Measurements from ENCODE around the gene FLVCR2. TPM values are rescaled to one million over a fixed set of nuclear protein-coding genes. Genes with fewer than 3 reads are reported as not detected.

The FLVCR2 gene
- total RNA-seq, 2 donors from 2014 or later: under 0.01 to 1.3 TPM

GRCh38 chr14:75570797-75571196 is 7.6 kb upstream of the FLVCR2 start:
- whole genome bisulfite sequencing, 2 donors: 29 to 30% methylated on average over 2 of the region's 2 CpGs
- Histone ChIP-seq H3K9me3 (no peaks in the 10 kb centered on the region), H3K4me1 (no peaks in the 10 kb centered on the region), H3K4me3 (no peak overlapping the region), H3K27me3 (no peaks in the 10 kb centered on the region), H3K36me3 (replicated peaks in 1 of 2; ENCODE audit: insufficient read depth in 1 of 2, low read depth in 2 of 2) (no peaks in the 10 kb centered on the region), H3K27ac (no peak overlapping the region)
- intact Hi-C loops (cut with DNase I): loop anchor here (10.0 kb wide), 1 partner anchor 404 kb away; no protein-coding TSS in a partner anchor
- TF ChIP-seq CTCF (IDR thresholded peaks at IDR 0.05) (no peak), POLR2A (IDR thresholded peaks at IDR 0.05) (no peak)
- ATAC-seq (no peak), DNase-seq (no peak)

GRCh38 chr14:75572104-75572503 is 6.3 kb upstream of the FLVCR2 start:
- H3K27ac ChIP-seq: no peak overlapping the region
- intact Hi-C loops (cut with DNase I): loop anchor here (10.0 kb wide), 1 partner anchor 403 kb away; no protein-coding TSS in a partner anchor
- WGBS, 2 donors: 62 to 63% methylated on average over 6 of the region's 6 CpGs
- H3K27me3 ChIP-seq: no peaks in the 10 kb centered on the region
- no peaks in the 10 kb centered on the region for H3K4me1 ChIP-seq
- H3K36me3 ChIP-seq (replicated peaks in 1 of 2; ENCODE audit: insufficient read depth in 1 of 2, low read depth in 2 of 2): no peaks in the 10 kb centered on the region
- ATAC-seq: no peak
- no peak overlapping the region for H3K4me3 ChIP-seq
- TF ChIP-seq CTCF (IDR thresholded peaks at IDR 0.05) (no peak), POLR2A (IDR thresholded peaks at IDR 0.05) (no peak)
- DNase-seq: no peak
- H3K9me3 ChIP-seq: no peaks in the 10 kb centered on the region

- DNase-seq (no peak), ATAC-seq (no peak)
- H3K4me1 ChIP-seq: peaks cover 18% of the 10 kb centered on the region
- no peaks in the 10 kb centered on the region for H3K36me3 ChIP-seq (replicated peaks in 1 of 2; ENCODE audit: insufficient read depth in 1 of 2, low read depth in 2 of 2)
- intact Hi-C loops (cut with DNase I): loop anchor here (5.0 to 10.0 kb wide), 2 partner anchors 75 to 398 kb away; no protein-coding TSS in a partner anchor
- no peaks in the 10 kb centered on the region for H3K27me3 ChIP-seq
- no peak overlapping the region for H3K4me3 ChIP-seq
- 65 to 66% methylated on average over 3 of the region's 3 CpGs for WGBS, 2 donors
- H3K9me3 ChIP-seq: no peaks in the 10 kb centered on the region
- no peak for TF ChIP-seq POLR2A (IDR thresholded peaks at IDR 0.05)
- no peak for TF ChIP-seq CTCF (IDR thresholded peaks at IDR 0.05)
- no peak overlapping the region for H3K27ac ChIP-seq
Measured at GRCh38 chr14:75577090-75577489, 1.3 kb upstream of the FLVCR2 start.

- Histone ChIP-seq H3K4me3 (peak overlapping the region; percentile 10 to 41), H3K27me3 (no peaks in the 10 kb centered on the region), H3K9me3 (no peaks in the 10 kb centered on the region), H3K4me1 (peaks cover 18% of the 10 kb centered on the region), H3K27ac (peak overlapping the region in 3 of 4 donors; percentile 55 to 81 (median 68)), H3K36me3 (replicated peaks in 1 of 2; ENCODE audit: insufficient read depth in 1 of 2, low read depth in 2 of 2) (no peaks in the 10 kb centered on the region)
- WGBS, 2 donors: 0 to 1% methylated on average over 16 of the region's 16 CpGs
- TF ChIP-seq CTCF (IDR thresholded peaks at IDR 0.05) (peak; percentile 63 to 81 (median 78)), POLR2A (IDR thresholded peaks at IDR 0.05) (no peak)
- intact Hi-C loops (cut with DNase I): loop anchor here (5.0 to 10.0 kb wide), 2 partner anchors 75 to 397 kb away; no protein-coding TSS in a partner anchor
- peak; percentile 90 for ATAC-seq
- DNase-seq: peak; percentile 85 to 91 (median 89)
Measured at GRCh38 chr14:75577729-75578101, 705 bp upstream of the FLVCR2 start.

- peak in 3 of 4 donors; percentile 16 to 51 (median 21) for DNase-seq
- WGBS, 2 donors: 3 to 28% methylated on average over 8 to 21 of the region's 21 CpGs
Measured at GRCh38 chr14:75578786-75579337, 442 bp downstream of the FLVCR2 start.

More at GRCh38 chr14:75578786-75579337, 442 bp downstream of the FLVCR2 start:
- H3K27ac ChIP-seq: peak overlapping the region in 3 of 4 donors; percentile 20 to 81 (median 68)
- ATAC-seq: peak; percentile 47
- H3K9me3 ChIP-seq: no peaks in the 10 kb centered on the region
- peak overlapping the region in 1 of 2 donors; percentile 41 for H3K4me3 ChIP-seq
- no peaks in the 10 kb centered on the region for H3K27me3 ChIP-seq
- no peaks in the 10 kb centered on the region for H3K36me3 ChIP-seq (replicated peaks in 1 of 2; ENCODE audit: insufficient read depth in 1 of 2, low read depth in 2 of 2)
- TF ChIP-seq POLR2A (IDR thresholded peaks at IDR 0.05) (no peak), CTCF (IDR thresholded peaks at IDR 0.05) (peak in 4 of 7 experiments; percentile 21 to 37 (median 28))
- peaks cover 18% of the 10 kb centered on the region for H3K4me1 ChIP-seq
- intact Hi-C loops (cut with DNase I): loop anchor here (5.0 to 10.0 kb wide), 2 partner anchors 73 to 396 kb away; no protein-coding TSS in a partner anchor

Measured in body of pancreas (tissue), 4 donors.